Measurements from ENCODE around the gene XPO6. TPM values are rescaled to one million over a fixed set of nuclear protein-coding genes. Genes with fewer than 3 reads are reported as not detected.

XPO6 gene
- total RNA-seq, 1 experiment from 2014 or later = 162 TPM

GRCh38 chr16:28164140-28164539 is 47.6 kb downstream of the XPO6 start (continued):
- no peak for TF ChIP-seq RAD21 (IDR thresholded peaks at IDR 0.05; ENCODE audit: low read depth)
- no peak for TF ChIP-seq SIN3A (IDR thresholded peaks at IDR 0.05; ENCODE audit: low read depth)

DNA sequence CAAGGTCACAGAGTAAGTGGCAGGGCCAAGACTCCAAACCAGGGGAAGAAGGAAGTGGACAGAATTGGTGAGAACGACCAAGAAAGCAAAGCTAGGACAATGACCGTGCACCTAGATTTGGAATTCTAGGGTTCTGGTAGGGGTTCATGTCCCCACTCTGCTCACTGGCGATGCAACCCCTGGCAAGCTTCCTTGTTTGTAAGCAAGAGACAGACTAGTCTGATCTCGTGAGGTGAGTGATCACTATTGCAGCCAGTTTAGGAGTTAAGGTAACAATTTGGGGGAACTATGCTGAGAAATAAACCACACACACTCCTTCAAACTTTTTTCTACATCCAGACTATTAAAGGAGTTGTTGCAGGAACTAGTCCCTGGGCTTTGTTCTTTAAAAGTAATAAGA is 48.1 kb downstream of the XPO6 start:
- H3K27ac ChIP-seq (ENCODE audit: low read depth, low read length) = no peak overlapping the region
- peaks cover 0 to 11% of the 10 kb centered on the region in 2 experiments; a peak in 2 of 4 replicates for H3K4me1 ChIP-seq (ENCODE audit: control insufficient read depth in 1 of 2, insufficient read depth in 2 of 2, low read length in 2 of 2)
- H3K79me2 ChIP-seq (ENCODE audit: insufficient read depth, low read length) = peaks cover 94% of the 10 kb centered on the region
- no peak for DNase-seq (ENCODE audit: low read depth, low spot score)
- no peak for TF ChIP-seq MAX (IDR thresholded peaks at IDR 0.05)
- no peak for TF ChIP-seq YY1 (IDR thresholded peaks at IDR 0.05; ENCODE audit: extremely low read depth, insufficient replicate concordance, low read depth, low read length)
- TF ChIP-seq, protein P1, sequence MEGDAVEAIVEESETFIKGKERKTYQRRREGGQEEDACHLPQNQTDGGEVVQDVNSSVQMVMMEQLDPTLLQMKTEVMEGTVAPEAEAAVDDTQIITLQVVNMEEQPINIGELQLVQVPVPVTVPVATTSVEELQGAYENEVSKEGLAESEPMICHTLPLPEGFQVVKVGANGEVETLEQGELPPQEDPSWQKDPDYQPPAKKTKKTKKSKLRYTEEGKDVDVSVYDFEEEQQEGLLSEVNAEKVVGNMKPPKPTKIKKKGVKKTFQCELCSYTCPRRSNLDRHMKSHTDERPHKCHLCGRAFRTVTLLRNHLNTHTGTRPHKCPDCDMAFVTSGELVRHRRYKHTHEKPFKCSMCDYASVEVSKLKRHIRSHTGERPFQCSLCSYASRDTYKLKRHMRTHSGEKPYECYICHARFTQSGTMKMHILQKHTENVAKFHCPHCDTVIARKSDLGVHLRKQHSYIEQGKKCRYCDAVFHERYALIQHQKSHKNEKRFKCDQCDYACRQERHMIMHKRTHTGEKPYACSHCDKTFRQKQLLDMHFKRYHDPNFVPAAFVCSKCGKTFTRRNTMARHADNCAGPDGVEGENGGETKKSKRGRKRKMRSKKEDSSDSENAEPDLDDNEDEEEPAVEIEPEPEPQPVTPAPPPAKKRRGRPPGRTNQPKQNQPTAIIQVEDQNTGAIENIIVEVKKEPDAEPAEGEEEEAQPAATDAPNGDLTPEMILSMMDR (IDR thresholded peaks at IDR 0.05 in 2 of 3, conservative IDR thresholded peaks at IDR 0.05 in 1 of 3; ENCODE audit: borderline replicate concordance in 1 of 3, insufficient read depth in 1 of 3, low read depth in 2 of 3, low read length in 2 of 3) = no peak
- TF ChIP-seq ZFX (IDR thresholded peaks at IDR 0.05) = no peak
- TF ChIP-seq, protein P2, sequence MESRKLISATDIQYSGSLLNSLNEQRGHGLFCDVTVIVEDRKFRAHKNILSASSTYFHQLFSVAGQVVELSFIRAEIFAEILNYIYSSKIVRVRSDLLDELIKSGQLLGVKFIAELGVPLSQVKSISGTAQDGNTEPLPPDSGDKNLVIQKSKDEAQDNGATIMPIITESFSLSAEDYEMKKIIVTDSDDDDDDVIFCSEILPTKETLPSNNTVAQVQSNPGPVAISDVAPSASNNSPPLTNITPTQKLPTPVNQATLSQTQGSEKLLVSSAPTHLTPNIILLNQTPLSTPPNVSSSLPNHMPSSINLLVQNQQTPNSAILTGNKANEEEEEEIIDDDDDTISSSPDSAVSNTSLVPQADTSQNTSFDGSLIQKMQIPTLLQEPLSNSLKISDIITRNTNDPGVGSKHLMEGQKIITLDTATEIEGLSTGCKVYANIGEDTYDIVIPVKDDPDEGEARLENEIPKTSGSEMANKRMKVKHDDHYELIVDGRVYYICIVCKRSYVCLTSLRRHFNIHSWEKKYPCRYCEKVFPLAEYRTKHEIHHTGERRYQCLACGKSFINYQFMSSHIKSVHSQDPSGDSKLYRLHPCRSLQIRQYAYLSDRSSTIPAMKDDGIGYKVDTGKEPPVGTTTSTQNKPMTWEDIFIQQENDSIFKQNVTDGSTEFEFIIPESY (IDR thresholded peaks at IDR 0.05; ENCODE audit: extremely low read depth, insufficient replicate concordance, low read length) = no peak
- TF ChIP-seq ZNF274 (IDR thresholded peaks at IDR 0.05; ENCODE audit: low read depth, low read length) = no peak
- TF ChIP-seq JUND (IDR thresholded peaks at IDR 0.05) = no peak
- no peak for TF ChIP-seq ATF3 (IDR thresholded peaks at IDR 0.05)
- TF ChIP-seq POLR2A (IDR thresholded peaks at IDR 0.05; ENCODE audit: borderline replicate concordance, extremely low read depth, insufficient read depth, insufficient read length) = no peak
- TF ChIP-seq EZH2phosphoT487 (IDR thresholded peaks at IDR 0.05; ENCODE audit: borderline replicate concordance) = no peak
- TF ChIP-seq CBX3 (IDR thresholded peaks at IDR 0.05; ENCODE audit: low read depth) = no peak
- TF ChIP-seq CEBPB (IDR thresholded peaks at IDR 0.05; ENCODE audit: low read depth) = no peak
- no peak for TF ChIP-seq EZH2 (IDR thresholded peaks at IDR 0.05)
- TF ChIP-seq SIN3A (IDR thresholded peaks at IDR 0.05; ENCODE audit: low read depth) = no peak
- no peak for TF ChIP-seq SP1 (IDR thresholded peaks at IDR 0.05; ENCODE audit: low read depth)
- no peak for TF ChIP-seq RAD21 (IDR thresholded peaks at IDR 0.05; ENCODE audit: low read depth)
- no peak for TF ChIP-seq POLR2AphosphoS5 (IDR thresholded peaks at IDR 0.05; ENCODE audit: low read depth, low read length)
- no TSS peak for BruUV-seq (replicated peaks)
- no peaks in the 10 kb centered on the region for H3K9me2 ChIP-seq (ENCODE audit: insufficient read depth)
- intact Hi-C loops (cut with micrococcal nuclease) = no loop called here
- no peak overlapping the region for H3K9ac ChIP-seq (ENCODE audit: low read length)
- peaks cover 19% of the 10 kb centered on the region; the same call in 1 of the 2 replicates for H4K20me1 ChIP-seq (ENCODE audit: insufficient read depth)
- H3K36me3 ChIP-seq (ENCODE audit: control insufficient read depth in 1 of 2, insufficient read depth in 2 of 2, low read length in 2 of 2) = peaks cover 9 to 42% of the 10 kb centered on the region in 2 experiments; a peak in 3 of 4 replicates
- H3K9me3 ChIP-seq (ENCODE audit: control insufficient read depth in 1 of 2, insufficient read depth in 1 of 2, low read depth in 1 of 2, low read length in 2 of 2) = no peaks in the 10 kb centered on the region
- ChIA-PET CTCF (no interaction called here), RAD21 (ENCODE audit: low non-redundant PET in 1 of 2, low total read pairs in 2 of 2, uncharacterized antibody in 2 of 2, unreplicated experiment in 2 of 2) (no interaction called here), POLR2A (interaction anchor here (0.6 kb wide), 2 partner anchors 58 to 221 kb away, joined by 3 to 4 read pairs; no protein-coding TSS in a partner anchor)
- H3K4me3 ChIP-seq (replicated peaks in 1 of 2; ENCODE audit: low read depth in 1 of 2, low read length in 2 of 2) = no peak overlapping the region
- no peak overlapping the region for H3K4me2 ChIP-seq (ENCODE audit: low read length)
- no peaks in the 10 kb centered on the region for H3K27me3 ChIP-seq (ENCODE audit: insufficient read depth, low read length)
- H2AFZ ChIP-seq (ENCODE audit: low read depth, low read length, poor library complexity, severe bottlenecking) = no peak overlapping the region
- no peak for ATAC-seq

Data from HCT116 (cell line).